Skeletal muscle satellite cell (primary cell): ENCODE data around the gene CATSPER3.

Experiments used
- H3K27me3 ChIP-seq: 2 replicates; pipeline ENCODE4 v1.7.0; 2013; ENCODE audit warnings: low read length; ENCODE audit not compliant: control insufficient read depth, insufficient read depth
- H3K36me3 ChIP-seq: 2 replicates; pipeline ENCODE4 v1.7.0; 2013; ENCODE audit warnings: mild to moderate bottlenecking, control low read depth, low read length; ENCODE audit not compliant: insufficient read depth
- H3K4me1 ChIP-seq: 2 replicates; pipeline ENCODE4 v1.7.0; 2013; ENCODE audit warnings: low read length; ENCODE audit not compliant: control insufficient read depth, insufficient read depth
- H3K4me2 ChIP-seq: 2 replicates; pipeline ENCODE4 v1.7.0; 2013; ENCODE audit warnings: mild to moderate bottlenecking, low read length
- H3K4me3 ChIP-seq: 2 replicates; pipeline ENCODE4 v1.7.0; 2013; ENCODE audit warnings: low read length
- H3K9ac ChIP-seq: 2 replicates; pipeline ENCODE4 v1.7.0; 2013; ENCODE audit warnings: mild to moderate bottlenecking, low read depth, low read length, moderate library complexity
- H3K9me3 ChIP-seq: replicated peaks from 2 replicates; pipeline ENCODE4 v1.7.0; 2013; ENCODE audit warnings: mild to moderate bottlenecking, control low read depth, low read length

Gene CATSPER3

DNA sequence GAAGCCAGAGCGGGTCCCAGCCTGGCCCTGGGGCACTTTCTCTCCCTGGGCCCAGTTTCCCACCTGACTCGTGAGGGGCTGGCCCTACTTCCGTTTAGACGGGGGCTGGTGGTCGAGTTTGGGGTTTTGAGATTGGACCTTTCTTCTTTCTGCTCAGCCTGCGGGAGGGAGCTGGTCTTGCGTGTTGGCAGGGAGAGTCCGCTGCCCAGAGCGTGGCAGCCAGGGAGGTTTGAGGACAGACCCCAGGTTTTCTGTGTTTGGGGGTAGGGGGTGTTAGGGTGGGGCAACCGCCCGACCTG lies 72.3 kb downstream of the CATSPER3 start:
- peaks cover 93% of the 10 kb centered on the region for H3K27me3 ChIP-seq
- H3K9me3 ChIP-seq, result no peaks in the 10 kb centered on the region
- no peak overlapping the region for H3K4me2 ChIP-seq
- H3K4me3 ChIP-seq, result no peak overlapping the region
- H3K9ac ChIP-seq, result no peak overlapping the region
- H3K4me1 ChIP-seq, result peaks cover 5% of the 10 kb centered on the region
- H3K36me3 ChIP-seq, result no peaks in the 10 kb centered on the region

DNA sequence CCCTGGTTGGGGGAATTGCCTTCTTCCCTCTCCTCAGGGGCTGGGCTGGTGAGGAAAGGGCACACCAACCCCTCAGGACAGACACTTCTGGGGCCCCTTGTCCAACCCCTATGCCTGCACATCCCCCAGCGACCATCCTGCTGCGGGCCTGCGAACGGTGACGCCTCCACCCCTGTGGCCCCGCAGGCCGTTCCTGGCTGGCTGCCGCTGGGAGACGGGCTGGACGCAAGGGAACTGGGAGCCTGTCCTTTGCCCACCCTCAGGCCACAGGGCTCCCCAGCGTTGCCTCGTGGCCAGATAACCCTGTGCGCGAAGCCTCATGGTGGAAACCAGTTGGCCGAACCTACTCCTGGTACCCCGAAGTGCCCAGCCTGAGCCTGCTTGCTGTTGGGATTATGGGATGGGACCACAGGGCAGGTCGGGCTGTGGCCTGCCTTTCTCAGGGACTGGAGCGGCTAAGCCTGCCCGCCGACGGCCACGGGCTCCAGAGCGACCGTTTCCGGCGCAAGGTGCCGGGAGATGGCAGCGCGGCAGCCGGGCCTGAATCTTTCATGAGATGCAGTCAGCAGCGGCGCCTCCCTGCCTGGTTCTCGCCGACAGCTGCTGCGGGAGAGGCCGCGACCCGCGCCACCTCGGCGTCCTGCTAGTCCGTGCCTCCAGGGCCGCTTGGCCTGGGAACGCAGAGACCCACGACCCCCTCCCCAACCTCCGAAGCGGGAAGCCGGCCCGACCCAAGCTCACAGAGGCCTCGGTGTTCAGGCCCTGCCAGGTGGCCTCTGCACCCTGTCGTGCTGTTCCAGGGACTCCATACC lies 72.8 kb downstream of the CATSPER3 start:
- H3K9ac ChIP-seq, result no peak overlapping the region

GRCh38 chr5:135041145-135041587 lies 73.5 kb downstream of the CATSPER3 start:
- no peak overlapping the region for H3K9ac ChIP-seq
- H3K9me3 ChIP-seq, result no peaks in the 10 kb centered on the region
- H3K4me3 ChIP-seq, result no peak overlapping the region
- peaks cover 5% of the 10 kb centered on the region for H3K4me1 ChIP-seq
- no peak overlapping the region for H3K4me2 ChIP-seq
- H3K27me3 ChIP-seq, result peaks cover 98% of the 10 kb centered on the region
- no peaks in the 10 kb centered on the region for H3K36me3 ChIP-seq

More for the DNA sequence above, 72.8 kb downstream of the CATSPER3 start:
- no peaks in the 10 kb centered on the region for H3K9me3 ChIP-seq
- H3K4me2 ChIP-seq, result no peak overlapping the region
- H3K4me3 ChIP-seq, result no peak overlapping the region
- H3K4me1 ChIP-seq, result peaks cover 5% of the 10 kb centered on the region
- H3K27me3 ChIP-seq, result peaks cover 95% of the 10 kb centered on the region
- H3K36me3 ChIP-seq, result no peaks in the 10 kb centered on the region

GRCh38 chr5:135041726-135042125 lies 74.0 kb downstream of the CATSPER3 start:
- Histone ChIP-seq H3K36me3 (no peaks in the 10 kb centered on the region), H3K27me3 (peaks cover 98% of the 10 kb centered on the region), H3K4me2 (no peak overlapping the region), H3K9ac (no peak overlapping the region), H3K4me1 (peaks cover 5% of the 10 kb centered on the region), H3K9me3 (no peaks in the 10 kb centered on the region), H3K4me3 (no peak overlapping the region)

DNA sequence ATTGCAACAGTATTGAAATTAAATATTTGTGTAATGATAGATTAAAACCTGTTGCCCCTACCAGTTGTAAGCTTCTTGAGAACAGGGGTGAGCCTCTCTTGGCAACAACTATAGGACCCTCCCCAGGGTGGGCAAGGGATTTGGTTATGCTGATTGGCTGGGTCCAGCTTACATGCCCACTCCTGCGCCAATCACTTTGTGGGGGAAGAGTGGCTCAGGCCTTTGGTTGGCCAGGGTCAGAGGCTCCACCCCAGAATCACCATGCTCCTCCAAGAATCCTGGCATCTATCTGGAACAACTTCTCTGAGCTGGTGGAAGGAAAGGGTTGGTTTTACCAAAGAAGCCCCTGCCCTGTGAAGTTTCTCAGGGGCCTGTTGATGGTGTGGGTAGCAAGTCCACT lies 74.9 kb downstream of the CATSPER3 start:
- peaks cover 5% of the 10 kb centered on the region for H3K4me1 ChIP-seq
- H3K4me2 ChIP-seq, result no peak overlapping the region
- H3K9me3 ChIP-seq, result no peaks in the 10 kb centered on the region
- no peak overlapping the region for H3K9ac ChIP-seq
- no peaks in the 10 kb centered on the region for H3K36me3 ChIP-seq
- peaks cover 97% of the 10 kb centered on the region for H3K27me3 ChIP-seq
- no peak overlapping the region for H3K4me3 ChIP-seq

DNA sequence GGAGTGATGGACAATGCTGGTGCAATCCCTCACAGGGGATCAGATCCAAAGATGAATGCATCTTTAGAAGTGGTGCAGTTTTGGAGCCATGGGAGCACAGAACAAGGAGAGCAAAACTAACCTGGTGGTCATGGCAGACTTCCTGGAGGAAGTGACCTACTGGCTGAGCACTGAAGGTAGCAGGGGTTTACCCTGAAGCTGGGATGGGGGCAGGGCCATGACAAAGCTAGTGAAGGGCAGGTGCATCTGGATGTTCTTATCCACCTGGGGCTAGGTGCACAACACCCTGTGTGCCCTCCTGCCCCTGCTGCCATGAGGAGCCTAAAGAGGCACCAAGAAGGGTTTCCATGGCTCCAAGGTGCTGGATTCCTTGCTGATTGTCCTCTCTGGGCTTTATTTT lies 77.8 kb downstream of the CATSPER3 start:
- Histone ChIP-seq H3K9ac (no peak overlapping the region), H3K27me3 (peaks cover 94% of the 10 kb centered on the region), H3K36me3 (no peaks in the 10 kb centered on the region), H3K4me1 (no peaks in the 10 kb centered on the region), H3K4me2 (no peak overlapping the region), H3K9me3 (no peaks in the 10 kb centered on the region), H3K4me3 (no peak overlapping the region)

DNA sequence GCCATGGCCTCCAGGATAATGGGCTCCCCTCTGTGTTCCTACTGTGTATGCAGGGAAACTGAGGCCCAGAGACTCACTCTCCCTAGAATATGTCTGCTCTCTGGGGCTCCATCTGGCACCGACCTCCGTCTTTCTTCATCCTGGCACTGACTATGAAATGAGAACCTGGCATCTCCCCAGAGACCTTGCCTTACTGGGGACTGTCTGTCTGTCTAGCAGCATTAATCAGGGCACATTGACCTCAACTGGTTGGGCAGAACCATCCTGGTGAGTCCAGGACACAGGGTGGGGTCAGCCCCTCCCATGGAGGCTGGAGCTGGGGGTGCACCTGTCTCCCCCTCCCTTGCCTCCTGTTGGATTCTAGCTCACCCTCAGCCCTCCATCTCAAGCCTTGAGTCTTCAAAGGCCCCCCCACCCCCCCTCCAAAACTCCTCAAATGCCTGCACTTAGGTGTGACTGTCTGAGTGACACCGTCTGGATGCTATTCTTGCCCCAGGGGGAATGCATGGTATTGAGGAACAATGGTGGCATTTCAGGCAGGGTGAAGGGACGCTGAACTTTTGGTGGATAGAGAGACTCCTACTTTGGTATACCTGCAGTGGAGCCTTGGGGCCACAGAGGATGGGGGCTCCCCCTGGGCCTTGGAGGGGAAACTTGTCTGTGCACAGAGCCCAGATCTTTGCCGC lies 79.1 kb downstream of the CATSPER3 start:
- no peaks in the 10 kb centered on the region for H3K9me3 ChIP-seq

GRCh38 chr5:135047347-135047695 lies 79.6 kb downstream of the CATSPER3 start:
- Histone ChIP-seq H3K4me2 (no peak overlapping the region), H3K36me3 (no peaks in the 10 kb centered on the region), H3K27me3 (peaks cover 94% of the 10 kb centered on the region), H3K9me3 (no peaks in the 10 kb centered on the region), H3K4me3 (no peak overlapping the region), H3K9ac (no peak overlapping the region), H3K4me1 (no peaks in the 10 kb centered on the region)

More for the DNA sequence above, 79.1 kb downstream of the CATSPER3 start:
- H3K27me3 ChIP-seq, result peaks cover 94% of the 10 kb centered on the region
- H3K36me3 ChIP-seq, result no peaks in the 10 kb centered on the region
- no peaks in the 10 kb centered on the region for H3K4me1 ChIP-seq
- no peak overlapping the region for H3K4me3 ChIP-seq
- no peak overlapping the region for H3K9ac ChIP-seq
- no peak overlapping the region for H3K4me2 ChIP-seq

GRCh38 chr5:135048286-135048685 lies 80.6 kb downstream of the CATSPER3 start:
- Histone ChIP-seq H3K9ac (no peak overlapping the region), H3K27me3 (peaks cover 93% of the 10 kb centered on the region), H3K4me1 (no peaks in the 10 kb centered on the region)

GRCh38 chr5:135048930-135049329 lies 81.2 kb downstream of the CATSPER3 start:
- no peak overlapping the region for H3K4me3 ChIP-seq
- peaks cover 93% of the 10 kb centered on the region for H3K27me3 ChIP-seq
- H3K4me1 ChIP-seq, result no peaks in the 10 kb centered on the region
- no peaks in the 10 kb centered on the region for H3K9me3 ChIP-seq
- H3K9ac ChIP-seq, result no peak overlapping the region
- no peak overlapping the region for H3K4me2 ChIP-seq
- no peaks in the 10 kb centered on the region for H3K36me3 ChIP-seq

More at GRCh38 chr5:135048286-135048685, 80.6 kb downstream of the CATSPER3 start:
- no peak overlapping the region for H3K4me3 ChIP-seq
- no peak overlapping the region for H3K4me2 ChIP-seq
- no peaks in the 10 kb centered on the region for H3K9me3 ChIP-seq
- no peaks in the 10 kb centered on the region for H3K36me3 ChIP-seq

DNA sequence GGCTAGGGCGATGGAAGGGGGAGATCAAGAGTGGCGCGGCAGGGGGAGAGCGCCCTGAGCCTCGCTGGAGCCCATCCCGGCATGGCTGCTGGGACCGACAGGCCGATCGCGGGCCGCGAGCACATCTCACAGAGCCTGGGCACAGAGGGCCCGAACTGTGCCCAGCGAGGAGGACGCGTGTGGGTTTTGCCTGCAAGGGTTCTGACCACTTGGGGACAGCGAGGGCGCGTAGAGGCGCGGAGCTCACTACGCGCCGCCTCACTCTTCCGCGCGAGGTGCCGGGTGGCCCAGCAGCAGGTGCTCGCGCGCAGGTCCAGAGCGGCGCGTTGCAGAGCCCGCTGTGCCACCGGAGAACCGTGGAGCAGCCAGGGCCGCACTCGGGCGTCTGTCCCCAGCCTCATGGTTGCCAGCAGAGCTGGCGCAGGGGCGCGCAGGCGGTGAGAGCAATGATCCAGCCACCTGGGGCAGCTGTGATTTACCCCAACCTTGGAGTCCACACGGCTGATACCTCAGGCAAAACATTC lies 82.6 kb downstream of the CATSPER3 start:
- no peaks in the 10 kb centered on the region for H3K4me1 ChIP-seq
- H3K36me3 ChIP-seq, result no peaks in the 10 kb centered on the region
- H3K9me3 ChIP-seq, result no peaks in the 10 kb centered on the region
- H3K4me2 ChIP-seq, result no peak overlapping the region
- no peak overlapping the region for H3K9ac ChIP-seq
- H3K4me3 ChIP-seq, result no peak overlapping the region
- peaks cover 91% of the 10 kb centered on the region for H3K27me3 ChIP-seq
